Type B pancreatic cell (in vitro differentiated cells): ENCODE data around the gene NSG2. TPM values are rescaled to one million over a fixed set of nuclear protein-coding genes. Genes with fewer than 3 reads are reported as not detected.

ENCODE experiments used
- DNase-seq: peaks from one replicate; pipeline ENCODE4 v3.0.0; 2021; ENCODE audit warnings: mixed read lengths; ENCODE audit not compliant: unreplicated experiment; ENCODE audit errors: extremely low spot score
- H3K27ac Mint-ChIP-seq: 2 replicates; pipeline ENCODE4 v1.8.0; 2021; ENCODE audit warnings: mild to moderate bottlenecking, mixed read lengths
- H3K27me3 Mint-ChIP-seq: 2 replicates; pipeline ENCODE4 v1.8.0; 2021; ENCODE audit warnings: mixed read lengths
- H3K36me3 Mint-ChIP-seq: 2 replicates; pipeline ENCODE4 v1.8.0; 2021; ENCODE audit warnings: mixed read lengths
- H3K4me1 Mint-ChIP-seq: one replicate; pipeline ENCODE4 v1.8.0; 2021; ENCODE audit warnings: mixed read lengths; ENCODE audit not compliant: unreplicated experiment
- H3K4me3 Mint-ChIP-seq: 2 replicates; pipeline ENCODE4 v1.8.0; 2021; ENCODE audit warnings: mild to moderate bottlenecking, mixed read lengths
- H3K9me3 Mint-ChIP-seq: 2 replicates; pipeline ENCODE4 v1.8.0; 2021; ENCODE audit warnings: mixed read lengths
- total RNA-seq: library from RNA; stranded (reverse); gene quantifications from 2 replicates; pipeline ENCODE4 v1.2.1, GENCODE V29; 2021; ENCODE audit warnings: low replicate concordance
- TF ChIP-seq, protein P1 (sequence below): fragments of 200-600 bp; sonication (generic); conservative IDR thresholded peaks from 2 replicates; pipeline ENCODE4 v1.5.0; 2021; ENCODE audit warnings: antibody characterized with exemption, mild to moderate bottlenecking

Gene NSG2
- total RNA-seq, 1 donor from 2014 or later: 3.1 TPM

DNA sequence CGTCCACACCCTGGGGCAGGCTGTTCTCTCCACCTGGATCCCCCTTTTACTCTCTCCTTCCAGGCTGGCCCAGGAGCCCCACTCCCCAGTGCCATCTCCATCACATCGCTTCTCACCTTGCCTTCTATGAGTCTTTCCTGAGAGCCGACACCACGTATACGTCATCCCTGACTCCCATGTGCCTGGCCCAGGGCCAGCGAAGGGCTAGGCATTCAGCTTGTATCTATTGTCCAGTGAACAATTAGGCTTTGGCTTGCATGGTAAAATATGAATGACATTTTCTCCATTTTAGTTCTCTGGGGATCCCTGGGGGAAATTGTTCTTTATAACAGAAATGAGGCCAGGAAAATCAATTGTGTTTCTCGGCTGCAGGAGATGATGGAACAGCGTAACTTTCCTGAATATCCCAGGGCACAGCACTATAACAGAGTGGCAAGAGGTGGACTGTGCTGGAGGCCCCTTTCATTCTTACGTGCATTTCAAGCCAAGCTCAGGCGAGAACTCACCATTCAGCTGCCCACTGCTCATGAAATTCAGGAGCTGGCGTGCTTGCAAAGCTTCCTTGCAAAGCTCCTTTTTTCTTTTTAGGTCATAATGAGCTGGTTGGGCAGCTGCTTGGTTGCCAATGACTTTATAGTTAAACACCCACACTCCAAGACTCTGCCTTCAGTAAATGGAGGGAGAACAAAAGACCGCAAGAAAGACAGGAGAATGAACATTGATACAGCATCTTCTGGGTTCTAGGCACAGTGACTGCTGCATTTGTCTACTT lies 37.7 kb downstream of the NSG2 start:
- H3K9me3 Mint-ChIP-seq: no peaks in the 10 kb centered on the region
- TF ChIP-seq, protein P1, sequence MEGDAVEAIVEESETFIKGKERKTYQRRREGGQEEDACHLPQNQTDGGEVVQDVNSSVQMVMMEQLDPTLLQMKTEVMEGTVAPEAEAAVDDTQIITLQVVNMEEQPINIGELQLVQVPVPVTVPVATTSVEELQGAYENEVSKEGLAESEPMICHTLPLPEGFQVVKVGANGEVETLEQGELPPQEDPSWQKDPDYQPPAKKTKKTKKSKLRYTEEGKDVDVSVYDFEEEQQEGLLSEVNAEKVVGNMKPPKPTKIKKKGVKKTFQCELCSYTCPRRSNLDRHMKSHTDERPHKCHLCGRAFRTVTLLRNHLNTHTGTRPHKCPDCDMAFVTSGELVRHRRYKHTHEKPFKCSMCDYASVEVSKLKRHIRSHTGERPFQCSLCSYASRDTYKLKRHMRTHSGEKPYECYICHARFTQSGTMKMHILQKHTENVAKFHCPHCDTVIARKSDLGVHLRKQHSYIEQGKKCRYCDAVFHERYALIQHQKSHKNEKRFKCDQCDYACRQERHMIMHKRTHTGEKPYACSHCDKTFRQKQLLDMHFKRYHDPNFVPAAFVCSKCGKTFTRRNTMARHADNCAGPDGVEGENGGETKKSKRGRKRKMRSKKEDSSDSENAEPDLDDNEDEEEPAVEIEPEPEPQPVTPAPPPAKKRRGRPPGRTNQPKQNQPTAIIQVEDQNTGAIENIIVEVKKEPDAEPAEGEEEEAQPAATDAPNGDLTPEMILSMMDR: no peak
- peaks cover 6% of the 10 kb centered on the region for H3K4me1 Mint-ChIP-seq
- no peak for DNase-seq
- H3K27ac Mint-ChIP-seq: no peak overlapping the region
- H3K27me3 Mint-ChIP-seq: peaks cover 13% of the 10 kb centered on the region
- no peaks in the 10 kb centered on the region for H3K36me3 Mint-ChIP-seq
- H3K4me3 Mint-ChIP-seq: no peak overlapping the region

DNA sequence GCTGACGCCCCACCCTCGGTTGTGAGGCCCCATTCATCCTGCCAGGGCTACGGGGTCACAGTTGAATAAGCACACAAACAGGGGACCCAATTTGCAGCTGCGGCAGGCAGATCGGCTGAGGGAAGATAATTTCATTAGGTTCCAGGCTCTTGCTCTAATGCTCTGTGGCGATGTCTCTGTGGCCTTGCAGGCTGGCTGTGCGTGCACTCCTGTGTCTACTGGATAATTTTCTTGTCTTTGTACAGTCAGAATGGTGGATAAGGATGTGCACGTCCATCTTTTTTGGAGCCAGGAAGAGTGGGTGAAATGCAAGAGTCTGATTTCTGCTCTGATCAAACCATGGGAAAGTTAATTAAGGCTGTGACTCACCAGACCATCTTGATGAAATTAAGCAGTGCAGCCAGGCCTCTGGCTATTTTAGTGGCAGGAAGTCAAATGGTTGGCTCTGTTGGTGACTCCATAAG lies 39.2 kb downstream of the NSG2 start:
- DNase-seq: no peak
- Mint-ChIP-seq H3K27ac (no peak overlapping the region), H3K9me3 (no peaks in the 10 kb centered on the region), H3K36me3 (no peaks in the 10 kb centered on the region), H3K4me3 (no peak overlapping the region), H3K4me1 (peaks cover 3% of the 10 kb centered on the region), H3K27me3 (peaks cover 15% of the 10 kb centered on the region)
- TF ChIP-seq, protein P1: no peak

DNA sequence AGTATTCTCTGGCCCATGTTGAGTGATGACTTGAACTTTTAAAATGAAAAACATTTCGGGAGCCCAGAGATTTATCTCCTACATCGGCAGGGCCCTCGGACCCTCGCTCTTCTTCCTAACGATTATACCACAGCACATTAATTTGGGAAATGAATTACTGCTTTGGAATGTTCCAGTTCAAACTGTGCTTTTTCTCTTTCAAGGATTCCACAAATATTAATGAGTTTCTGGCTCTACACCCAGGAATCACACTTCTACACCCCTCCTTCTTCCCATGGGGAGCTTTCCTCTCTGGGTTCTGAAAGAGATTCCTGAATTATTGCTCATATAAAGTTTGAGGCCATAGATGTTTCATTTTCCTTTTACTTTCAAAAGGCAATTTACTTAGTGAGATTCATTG lies 41.2 kb downstream of the NSG2 start:
- Mint-ChIP-seq H3K27me3 (peaks cover 28% of the 10 kb centered on the region), H3K36me3 (no peaks in the 10 kb centered on the region), H3K27ac (no peak overlapping the region), H3K9me3 (no peaks in the 10 kb centered on the region), H3K4me3 (no peak overlapping the region), H3K4me1 (peaks cover 3% of the 10 kb centered on the region)
- no peak for DNase-seq
- TF ChIP-seq, protein P1: no peak

DNA sequence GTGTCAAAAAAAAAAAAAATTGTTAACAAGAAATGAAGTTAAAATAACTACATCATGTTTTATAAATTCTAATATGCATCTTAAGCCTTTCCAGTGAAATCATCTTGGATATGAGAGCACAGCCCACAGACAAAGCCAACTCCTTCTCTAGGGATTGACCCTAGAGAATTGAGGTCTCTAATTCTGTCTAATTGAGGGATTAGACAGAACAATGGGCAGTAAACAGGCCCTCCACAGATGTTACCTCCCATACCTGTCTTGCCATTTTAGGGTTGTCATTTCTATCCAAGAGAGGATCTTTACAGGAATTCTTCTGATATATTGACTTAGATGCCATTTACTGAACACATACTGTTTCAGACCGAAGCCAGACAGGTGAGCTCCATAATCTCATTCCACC lies 42.3 kb downstream of the NSG2 start:
- Mint-ChIP-seq H3K4me1 (peaks cover 3% of the 10 kb centered on the region), H3K36me3 (no peaks in the 10 kb centered on the region), H3K27ac (no peak overlapping the region), H3K27me3 (peaks cover 29% of the 10 kb centered on the region), H3K9me3 (no peaks in the 10 kb centered on the region), H3K4me3 (no peak overlapping the region)
- no peak for DNase-seq
- TF ChIP-seq, protein P1: no peak

DNA sequence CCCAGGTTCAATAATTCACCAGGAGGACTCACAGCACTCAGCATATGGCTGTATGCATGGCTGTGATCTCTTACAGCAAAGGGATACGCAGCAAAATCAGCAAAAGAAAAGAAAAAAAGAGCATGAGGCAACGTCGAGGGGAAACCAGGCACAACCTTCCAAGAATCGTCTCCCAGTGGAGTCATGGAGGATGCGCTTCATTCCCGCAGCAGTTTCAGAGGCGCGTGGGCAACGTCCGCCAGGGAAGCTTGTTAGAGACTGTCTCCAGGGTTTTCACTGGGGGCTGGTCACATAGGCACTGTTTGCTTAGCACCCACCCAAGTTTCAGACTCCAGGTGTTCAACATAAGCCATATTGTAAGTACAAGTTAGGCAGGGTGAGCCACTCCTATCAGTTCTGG lies 44.6 kb downstream of the NSG2 start:
- peaks cover 27% of the 10 kb centered on the region for H3K27me3 Mint-ChIP-seq
- H3K9me3 Mint-ChIP-seq: no peaks in the 10 kb centered on the region
- no peak for DNase-seq
- no peak overlapping the region for H3K27ac Mint-ChIP-seq
- H3K4me3 Mint-ChIP-seq: no peak overlapping the region
- TF ChIP-seq, protein P1: no peak
- no peaks in the 10 kb centered on the region for H3K4me1 Mint-ChIP-seq
- no peaks in the 10 kb centered on the region for H3K36me3 Mint-ChIP-seq
